ENCODE data around the gene ERLEC1. TPM values are rescaled to one million over a fixed set of nuclear protein-coding genes. Genes with fewer than 3 reads are reported as not detected.

ERLEC1 gene
- total RNA-seq, 1 donor from 2014 or later, result 34.9 TPM

DNA sequence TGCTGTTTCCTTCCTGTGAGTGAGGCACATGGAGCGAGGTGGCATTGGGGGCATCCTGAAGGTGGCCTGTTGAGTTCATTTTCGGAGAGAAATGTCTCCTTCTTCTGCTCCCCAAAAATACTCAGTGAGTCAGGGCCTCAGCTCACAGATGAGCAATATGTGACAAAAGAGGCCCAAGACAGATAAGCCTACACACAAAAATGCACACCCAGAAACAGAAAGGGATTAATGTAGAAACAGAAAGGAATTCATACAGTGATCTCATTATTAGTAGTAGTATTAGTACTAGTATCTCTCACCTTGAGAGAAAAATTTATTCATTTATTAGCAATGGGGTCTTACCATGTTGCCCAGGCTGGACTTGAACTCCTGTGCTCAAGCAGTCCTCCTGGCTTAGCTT is 67.8 kb downstream of the ERLEC1 start:
- H3K4me3 Mint-ChIP-seq, result no peak overlapping the region
- H3K27me3 Mint-ChIP-seq (ENCODE audit: low read depth), result no peaks in the 10 kb centered on the region
- TF ChIP-seq, protein P1, sequence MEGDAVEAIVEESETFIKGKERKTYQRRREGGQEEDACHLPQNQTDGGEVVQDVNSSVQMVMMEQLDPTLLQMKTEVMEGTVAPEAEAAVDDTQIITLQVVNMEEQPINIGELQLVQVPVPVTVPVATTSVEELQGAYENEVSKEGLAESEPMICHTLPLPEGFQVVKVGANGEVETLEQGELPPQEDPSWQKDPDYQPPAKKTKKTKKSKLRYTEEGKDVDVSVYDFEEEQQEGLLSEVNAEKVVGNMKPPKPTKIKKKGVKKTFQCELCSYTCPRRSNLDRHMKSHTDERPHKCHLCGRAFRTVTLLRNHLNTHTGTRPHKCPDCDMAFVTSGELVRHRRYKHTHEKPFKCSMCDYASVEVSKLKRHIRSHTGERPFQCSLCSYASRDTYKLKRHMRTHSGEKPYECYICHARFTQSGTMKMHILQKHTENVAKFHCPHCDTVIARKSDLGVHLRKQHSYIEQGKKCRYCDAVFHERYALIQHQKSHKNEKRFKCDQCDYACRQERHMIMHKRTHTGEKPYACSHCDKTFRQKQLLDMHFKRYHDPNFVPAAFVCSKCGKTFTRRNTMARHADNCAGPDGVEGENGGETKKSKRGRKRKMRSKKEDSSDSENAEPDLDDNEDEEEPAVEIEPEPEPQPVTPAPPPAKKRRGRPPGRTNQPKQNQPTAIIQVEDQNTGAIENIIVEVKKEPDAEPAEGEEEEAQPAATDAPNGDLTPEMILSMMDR (IDR thresholded peaks at IDR 0.05; ENCODE audit: unreplicated experiment), result no peak
- no peak for DNase-seq (ENCODE audit: low spot score in 2 of 2, unreplicated experiment in 2 of 2)
- peaks cover 27% of the 10 kb centered on the region for H3K36me3 Mint-ChIP-seq
- H3K4me1 Mint-ChIP-seq, result peaks cover 4% of the 10 kb centered on the region
- no peaks in the 10 kb centered on the region for H3K9me3 Mint-ChIP-seq
- H3K27ac Mint-ChIP-seq, result no peak overlapping the region

DNA sequence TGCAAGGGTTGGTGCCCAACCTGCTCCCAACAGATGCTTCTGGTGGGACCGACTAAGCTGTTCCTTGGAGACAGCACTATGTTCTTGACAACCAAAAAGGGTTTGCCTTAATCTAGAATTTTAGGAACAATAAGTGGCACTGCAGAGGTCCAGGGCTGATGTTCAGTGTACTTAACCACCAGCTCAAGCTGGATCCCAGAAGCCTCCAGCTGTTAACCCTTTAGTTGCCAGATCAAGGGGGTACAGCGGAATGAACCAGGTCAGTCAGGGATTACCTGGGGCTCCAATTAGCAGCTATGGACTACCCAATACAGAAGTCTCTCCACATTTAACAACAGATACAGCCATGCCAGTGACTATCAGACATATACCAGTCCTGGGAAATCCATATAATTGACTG is 69.4 kb downstream of the ERLEC1 start:
- Mint-ChIP-seq H3K27me3 (ENCODE audit: low read depth) (no peaks in the 10 kb centered on the region), H3K9me3 (no peaks in the 10 kb centered on the region), H3K4me3 (no peak overlapping the region), H3K4me1 (no peaks in the 10 kb centered on the region), H3K36me3 (peaks cover 34% of the 10 kb centered on the region), H3K27ac (no peak overlapping the region)
- TF ChIP-seq, protein P1 (IDR thresholded peaks at IDR 0.05; ENCODE audit: unreplicated experiment), result no peak
- no peak for DNase-seq (ENCODE audit: low spot score in 2 of 2, unreplicated experiment in 2 of 2)

DNA sequence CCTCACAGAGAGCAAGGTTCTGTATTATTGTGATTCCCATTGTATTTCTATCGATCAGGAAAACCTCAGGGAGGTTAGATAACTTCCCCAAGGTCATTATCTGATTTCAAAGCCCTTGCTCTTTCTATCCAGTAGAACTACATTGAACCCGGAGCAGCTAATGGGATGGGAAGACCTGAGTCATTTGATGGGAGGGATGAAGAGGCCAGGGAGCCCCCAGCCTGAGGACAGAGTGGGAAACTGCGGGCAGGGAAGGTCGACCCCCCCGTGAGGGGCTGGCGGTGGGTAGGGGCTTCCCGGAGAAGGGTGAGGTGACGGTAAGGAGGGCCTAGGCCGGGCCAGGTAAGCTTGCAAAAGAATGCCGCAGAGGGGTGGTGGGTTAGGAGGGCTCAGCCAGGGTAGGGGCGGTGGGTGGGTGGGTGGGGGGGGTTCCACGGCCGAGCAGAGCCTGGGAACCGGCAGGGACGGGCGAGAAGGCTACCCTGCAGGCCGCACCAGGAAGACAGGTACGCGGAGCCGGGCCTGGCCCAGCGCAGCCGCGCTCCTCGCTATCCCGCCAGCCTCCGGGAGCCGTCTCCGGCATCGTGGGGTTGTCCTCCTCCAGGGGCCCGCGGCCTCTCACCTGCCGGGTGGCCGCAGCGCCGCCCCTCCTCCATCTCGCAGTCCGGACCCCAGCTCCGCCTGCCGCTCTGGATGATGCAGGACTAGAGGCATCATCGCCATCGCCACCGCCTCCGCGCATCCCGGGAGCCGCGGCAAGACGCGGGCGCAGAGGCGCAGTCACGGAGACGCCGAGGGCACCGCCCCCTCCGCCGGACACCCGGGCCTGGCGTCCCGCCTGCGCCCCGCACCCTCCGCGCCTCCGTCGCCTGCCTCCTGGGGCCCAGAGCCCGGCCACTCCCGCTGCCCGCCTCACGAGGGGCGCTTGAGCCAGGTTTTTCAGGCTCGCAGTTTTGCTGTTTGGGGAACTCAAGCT is 72.7 kb downstream of the ERLEC1 start, which contains the start of gene GPR75:
GPR75 (minus strand) TSS at position 762 of the 976 bp plus-strand sequence. CDS start 5,211 bp downstream, outside the sequence.
- no peak within 1 kb of the TSS for H3K27ac Mint-ChIP-seq
- DNase-seq (ENCODE audit: low spot score in 2 of 2, unreplicated experiment in 2 of 2), result no peak
- H3K9me3 Mint-ChIP-seq, result no peaks in the 10 kb centered on the region
- peaks cover 2% of the 10 kb centered on the region for H3K4me1 Mint-ChIP-seq
- TF ChIP-seq, protein P1 (IDR thresholded peaks at IDR 0.05; ENCODE audit: unreplicated experiment), result no peak
- H3K36me3 Mint-ChIP-seq, result peaks cover 18% of the 10 kb centered on the region
- no peaks in the 10 kb centered on the region for H3K27me3 Mint-ChIP-seq (ENCODE audit: low read depth)
- H3K4me3 Mint-ChIP-seq, result no peak within 1 kb of the TSS

- Mint-ChIP-seq H3K27ac (peak overlapping the region; percentile 23), H3K9me3 (no peaks in the 10 kb centered on the region), H3K27me3 (ENCODE audit: low read depth) (no peaks in the 10 kb centered on the region), H3K4me3 (no peak overlapping the region), H3K36me3 (peaks cover 24% of the 10 kb centered on the region), H3K4me1 (peaks cover 16% of the 10 kb centered on the region)
- DNase-seq (ENCODE audit: low spot score in 2 of 2, unreplicated experiment in 2 of 2), result no peak
- TF ChIP-seq, protein P1 (IDR thresholded peaks at IDR 0.05; ENCODE audit: unreplicated experiment), result no peak
These were observed 75.0 kb downstream of the ERLEC1 start for GRCh38 chr2:53861824-53862223.

GRCh38 chr2:53863538-53864227 is 76.8 kb downstream of the ERLEC1 start:
- no peak overlapping the region for H3K4me3 Mint-ChIP-seq
- peaks cover 25% of the 10 kb centered on the region for H3K36me3 Mint-ChIP-seq
- TF ChIP-seq, protein P1 (IDR thresholded peaks at IDR 0.05; ENCODE audit: unreplicated experiment), result no peak

More at GRCh38 chr2:53863538-53864227, 76.8 kb downstream of the ERLEC1 start:
- H3K27ac Mint-ChIP-seq, result no peak overlapping the region
- no peaks in the 10 kb centered on the region for H3K9me3 Mint-ChIP-seq
- DNase-seq (ENCODE audit: low spot score in 2 of 2, unreplicated experiment in 2 of 2), result no peak
- H3K27me3 Mint-ChIP-seq (ENCODE audit: low read depth), result no peaks in the 10 kb centered on the region
- H3K4me1 Mint-ChIP-seq, result peaks cover 16% of the 10 kb centered on the region
